ENCODE measurements around the gene GRIK1.
"Not testable (repeated sequence)": the region's sequence is repeated elsewhere in the genome, so short reads cannot be mapped to it uniquely, and the experiment has no call there.

The GRIK1 gene

GRCh38 chr21:29939924-29940275 is at the start of gene GRIK1:
GRIK1 (minus strand) TSS chr21:29939996.
- no peak for DNase-seq (ENCODE audit: low read depth)

- DNase-seq (ENCODE audit: low read depth), result no peak
Observed at GRCh38 chr21:29987762-29988161, 48.0 kb upstream of the GRIK1 start.

GRCh38 chr21:29985866-29986265 is 46.1 kb upstream of the GRIK1 start:
- DNase-seq (ENCODE audit: low read depth), result no peak

GRCh38 chr21:29979043-29979442 is 39.2 kb upstream of the GRIK1 start:
- no peak for DNase-seq (ENCODE audit: low read depth)

GRCh38 chr21:29975776-29976175 is 36.0 kb upstream of the GRIK1 start:
- DNase-seq (ENCODE audit: low read depth), result no peak

GRCh38 chr21:29973258-29973657 is 33.5 kb upstream of the GRIK1 start:
- DNase-seq (ENCODE audit: low read depth), result no peak

- no peak for DNase-seq (ENCODE audit: low read depth)
Observed at GRCh38 chr21:29961291-29962027, 21.7 kb upstream of the GRIK1 start.

GRCh38 chr21:29958551-29958950 is 18.8 kb upstream of the GRIK1 start:
- DNase-seq (ENCODE audit: low read depth), result no peak

GRCh38 chr21:29958035-29958434 is 18.2 kb upstream of the GRIK1 start:
- DNase-seq (ENCODE audit: low read depth), result not testable (repeated sequence)

- DNase-seq (ENCODE audit: low read depth), result no peak
Observed at GRCh38 chr21:29953690-29954089, 13.9 kb upstream of the GRIK1 start.

- DNase-seq (ENCODE audit: low read depth), result no peak
Observed at GRCh38 chr21:29953072-29953471, 13.3 kb upstream of the GRIK1 start.

- DNase-seq (ENCODE audit: low read depth), result no peak
Observed at GRCh38 chr21:29951911-29952310, 12.1 kb upstream of the GRIK1 start.

GRCh38 chr21:29949991-29950390 is 10.2 kb upstream of the GRIK1 start:
- DNase-seq (ENCODE audit: low read depth), result no peak

GRCh38 chr21:29947119-29947518 is 7.3 kb upstream of the GRIK1 start:
- DNase-seq (ENCODE audit: low read depth), result no peak

GRCh38 chr21:29943885-29944284 is 4.1 kb upstream of the GRIK1 start:
- DNase-seq (ENCODE audit: low read depth), result no peak

- DNase-seq (ENCODE audit: low read depth), result no peak
Observed at GRCh38 chr21:29942034-29942433, 2.2 kb upstream of the GRIK1 start.

GRCh38 chr21:29940991-29941390 is 1.2 kb upstream of the GRIK1 start:
- no peak for DNase-seq (ENCODE audit: low read depth)

- DNase-seq (ENCODE audit: low read depth), result no peak
Observed at GRCh38 chr21:29940361-29940760, 565 bp upstream of the GRIK1 start.

GRCh38 chr21:29939104-29939923 is 482 bp downstream of the GRIK1 start:
- DNase-seq (ENCODE audit: low read depth), result no peak

GRCh38 chr21:29938776-29939103 is 1.1 kb downstream of the GRIK1 start:
- DNase-seq (ENCODE audit: low read depth), result no peak

GRCh38 chr21:29933088-29933487 is 6.7 kb downstream of the GRIK1 start:
- no peak for DNase-seq (ENCODE audit: low read depth)

- no peak for DNase-seq (ENCODE audit: low read depth)
Observed at GRCh38 chr21:29928537-29928936, 11.3 kb downstream of the GRIK1 start.

GRCh38 chr21:29920938-29921337 is 18.9 kb downstream of the GRIK1 start:
- DNase-seq (ENCODE audit: low read depth), result no peak

GRCh38 chr21:29914326-29914725 is 25.5 kb downstream of the GRIK1 start:
- no peak for DNase-seq (ENCODE audit: low read depth)
